Esophagus muscularis mucosa (tissue), 4 donors: ENCODE measurements around the gene ZMIZ1.

Experiments used
- EP300 ChIP-seq: sonication (generic); formaldehyde crosslinking; IDR thresholded peaks from one replicate; pipeline ENCODE4 v1.6.1; 2017; ENCODE audit warnings: antibody characterized with exemption
- POLR2A ChIP-seq: fragments of 450-650 bp; IDR thresholded peaks from one replicate; pipeline ENCODE4 v1.6.1; 2017; ENCODE audit warnings: antibody characterized with exemption, moderate library complexity, mild to moderate bottlenecking, low read depth
- POLR2AphosphoS5 ChIP-seq, 2 donors: sonication (generic); formaldehyde crosslinking; IDR thresholded peaks; one replicate each; pipeline ENCODE4 v1.6.1; 2017; ENCODE audit warnings: antibody characterized with exemption in 2 of 2
- TF ChIP-seq, protein P1 (sequence below), 3 experiments: fragments of 200-600 bp in 2 of 3; fragments of 450-650 bp in 1 of 3; sonication (generic) in 2 of 3; IDR thresholded peaks; one replicate each; pipeline ENCODE4 v1.5.1; 2017 to 2019; ENCODE audit warnings: antibody characterized with exemption in 3 of 3, mild to moderate bottlenecking in 2 of 3, moderate library complexity in 1 of 3

DNA sequence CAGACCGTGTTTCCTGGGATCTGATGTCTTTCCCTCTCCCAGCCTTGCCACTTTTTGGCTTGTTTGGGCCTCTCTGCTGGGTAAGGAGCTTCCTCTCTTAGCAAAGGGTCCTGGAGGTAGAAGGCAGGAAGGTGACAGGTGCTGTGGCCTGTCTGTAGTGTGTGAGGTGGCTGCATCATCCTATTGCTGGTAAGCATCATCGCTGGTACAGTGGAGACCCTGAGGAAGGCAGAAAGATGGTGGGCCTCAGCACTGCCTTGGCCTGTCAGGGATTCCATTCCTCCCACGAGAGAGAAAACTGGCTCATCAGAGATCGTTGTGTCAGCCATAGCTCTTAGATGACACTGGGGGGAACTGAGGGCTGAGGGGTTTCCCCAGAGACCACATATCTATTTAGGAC is 46.5 kb downstream of the ZMIZ1 start:
- TF ChIP-seq, protein P1, sequence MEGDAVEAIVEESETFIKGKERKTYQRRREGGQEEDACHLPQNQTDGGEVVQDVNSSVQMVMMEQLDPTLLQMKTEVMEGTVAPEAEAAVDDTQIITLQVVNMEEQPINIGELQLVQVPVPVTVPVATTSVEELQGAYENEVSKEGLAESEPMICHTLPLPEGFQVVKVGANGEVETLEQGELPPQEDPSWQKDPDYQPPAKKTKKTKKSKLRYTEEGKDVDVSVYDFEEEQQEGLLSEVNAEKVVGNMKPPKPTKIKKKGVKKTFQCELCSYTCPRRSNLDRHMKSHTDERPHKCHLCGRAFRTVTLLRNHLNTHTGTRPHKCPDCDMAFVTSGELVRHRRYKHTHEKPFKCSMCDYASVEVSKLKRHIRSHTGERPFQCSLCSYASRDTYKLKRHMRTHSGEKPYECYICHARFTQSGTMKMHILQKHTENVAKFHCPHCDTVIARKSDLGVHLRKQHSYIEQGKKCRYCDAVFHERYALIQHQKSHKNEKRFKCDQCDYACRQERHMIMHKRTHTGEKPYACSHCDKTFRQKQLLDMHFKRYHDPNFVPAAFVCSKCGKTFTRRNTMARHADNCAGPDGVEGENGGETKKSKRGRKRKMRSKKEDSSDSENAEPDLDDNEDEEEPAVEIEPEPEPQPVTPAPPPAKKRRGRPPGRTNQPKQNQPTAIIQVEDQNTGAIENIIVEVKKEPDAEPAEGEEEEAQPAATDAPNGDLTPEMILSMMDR (IDR thresholded peaks at IDR 0.05): no peak
- TF ChIP-seq EP300 (no peak), POLR2A (no peak), POLR2AphosphoS5 (IDR thresholded peaks at IDR 0.05) (no peak)
